ENCODE results near the gene ZBTB42. TPM values are rescaled to one million over a fixed set of nuclear protein-coding genes. Genes with fewer than 3 reads are reported as not detected.

ZBTB42 gene
- total and polyA plus RNA-seq, 2 donors (not counting 1 experiment from before 2014, with no cell fraction given), result 1.6 to 8.3 TPM

DNA sequence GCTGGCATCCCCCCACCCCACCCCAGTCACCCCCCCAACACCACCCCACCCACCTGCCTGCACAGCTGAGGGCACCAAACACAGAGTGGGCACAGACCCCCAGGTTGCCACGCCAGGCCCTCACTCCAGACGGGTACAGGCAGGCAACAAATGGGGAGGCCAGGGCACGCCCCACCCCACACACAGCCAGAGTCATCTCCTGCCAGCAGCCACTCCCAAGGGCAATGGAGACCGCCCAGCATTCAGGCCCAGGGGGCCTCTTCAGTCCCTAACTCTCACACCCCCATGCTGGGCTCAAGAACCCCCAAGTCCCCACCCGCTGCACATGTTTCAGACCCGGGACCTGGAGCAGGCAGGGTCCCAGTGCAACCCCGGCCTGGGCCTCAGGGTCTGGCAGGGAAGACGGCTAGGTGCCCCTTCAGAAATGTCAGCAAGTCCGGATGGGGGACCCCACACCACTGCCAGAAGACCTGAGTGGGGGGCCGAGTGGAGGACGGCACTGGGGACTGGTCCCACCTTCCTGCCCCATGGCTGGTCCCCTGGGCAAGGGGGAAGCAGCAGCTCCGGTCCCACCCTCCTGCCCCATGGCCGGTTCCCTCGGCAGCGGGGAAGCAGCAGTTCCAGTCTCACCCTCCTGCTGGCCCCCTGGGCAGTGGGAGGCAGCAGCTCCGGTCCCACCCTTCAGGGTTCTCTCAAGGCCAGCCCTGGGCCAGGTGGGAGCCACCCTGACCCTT is 17.2 kb upstream of the ZBTB42 start:
- H3K27me3 ChIP-seq (replicated peaks in 1 of 4; ENCODE audit: control extremely low read depth in 1 of 4, control insufficient read depth in 3 of 4, insufficient read depth in 4 of 4, low read length in 3 of 4), result no peaks in the 10 kb centered on the region
- H3K9me3 ChIP-seq (ENCODE audit: control extremely low read depth in 1 of 3, control insufficient read depth in 2 of 3, insufficient read depth in 1 of 3, low read length in 2 of 3), result no peaks in the 10 kb centered on the region
- H2AFZ ChIP-seq (ENCODE audit: insufficient read depth, low read depth, low read length, poor library complexity, severe bottlenecking), result no peak overlapping the region
- TF ChIP-seq EZH2 (IDR thresholded peaks at IDR 0.05; ENCODE audit: borderline replicate concordance, insufficient read depth, low read depth, low read length, poor library complexity, severe bottlenecking), result no peak
- TF ChIP-seq CTCF (IDR thresholded peaks at IDR 0.05), result no peak
- no peak for DNase-seq
- CTCF ChIA-PET, result no interaction called here
- Mint-ChIP-seq H3K4me3 (no peak overlapping the region), H3K9me3 (ENCODE audit: insufficient read depth) (no peaks in the 10 kb centered on the region), H3K27ac (no peak overlapping the region), H3K4me1 (no peaks in the 10 kb centered on the region), H3K27me3 (no peaks in the 10 kb centered on the region)
- intact Hi-C loops (cut with micrococcal nuclease), result no loop called here
- no peak overlapping the region for H3K4me2 ChIP-seq (replicated peaks; ENCODE audit: low read depth, low read length, poor library complexity, severe bottlenecking)
- peaks cover 0 to 16% of the 10 kb centered on the region in 2 donors for H3K4me1 ChIP-seq (ENCODE audit: control insufficient read depth in 2 of 2, insufficient read depth in 2 of 2, low read length in 2 of 2)
- 97% methylated on average over 16 of the region's 16 CpGs for WGBS (ENCODE audit: insufficient coverage)
- ATAC-seq (ENCODE audit: low read depth), result no peak
- peaks cover 42% of the 10 kb centered on the region for H3K79me2 ChIP-seq (ENCODE audit: control insufficient read depth, insufficient read depth, low read length)
- H3K36me3 ChIP-seq (replicated peaks in 1 of 2; ENCODE audit: control extremely low read depth in 1 of 2, control insufficient read depth in 1 of 2, extremely low read depth in 1 of 2, insufficient read depth in 2 of 2, low read length in 1 of 2), result peaks cover 0 to 12% of the 10 kb centered on the region in 2 experiments
- H3K9ac ChIP-seq (ENCODE audit: low read length), result no peak overlapping the region
- H3K4me3 ChIP-seq (ENCODE audit: control extremely low read depth in 1 of 5, extremely low read depth in 1 of 5, insufficient read depth in 1 of 5, low read depth in 2 of 5, low read length in 4 of 5), result no peak overlapping the region
- H3K27ac ChIP-seq (ENCODE audit: low read length in 2 of 2), result no peak overlapping the region
- H4K20me1 ChIP-seq (ENCODE audit: control insufficient read depth, insufficient read depth, low read length, poor library complexity, severe bottlenecking), result peaks cover 91% of the 10 kb centered on the region
- POLR2A ChIA-PET, result no interaction called here

DNA sequence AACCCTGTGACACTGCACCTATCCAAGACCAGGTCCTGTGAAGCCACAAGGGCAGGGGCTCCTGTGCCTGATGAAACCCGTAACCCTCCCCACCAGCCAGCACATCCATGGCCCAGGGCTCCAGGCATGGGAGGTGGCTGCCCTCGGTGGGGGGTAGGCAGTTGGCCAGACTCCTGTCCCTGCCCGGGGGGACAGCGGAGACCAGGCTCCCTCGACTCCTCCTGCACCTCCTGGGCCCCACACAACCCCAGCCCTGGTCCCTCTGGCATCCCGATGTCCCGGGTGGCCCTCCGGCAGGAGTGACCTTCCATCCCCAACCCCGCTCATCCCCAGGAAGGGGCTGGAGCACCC is 16.7 kb upstream of the ZBTB42 start:
- Histone ChIP-seq H3K36me3 (replicated peaks in 1 of 2; ENCODE audit: control extremely low read depth in 1 of 2, control insufficient read depth in 1 of 2, extremely low read depth in 1 of 2, insufficient read depth in 2 of 2, low read length in 1 of 2) (peaks cover 0 to 14% of the 10 kb centered on the region in 2 experiments), H3K4me3 (ENCODE audit: control extremely low read depth in 1 of 5, extremely low read depth in 1 of 5, insufficient read depth in 1 of 5, low read depth in 2 of 5, low read length in 4 of 5) (no peak overlapping the region), H3K4me2 (replicated peaks; ENCODE audit: low read depth, low read length, poor library complexity, severe bottlenecking) (no peak overlapping the region), H3K9ac (ENCODE audit: low read length) (no peak overlapping the region), H3K27me3 (replicated peaks in 1 of 4; ENCODE audit: control extremely low read depth in 1 of 4, control insufficient read depth in 3 of 4, insufficient read depth in 4 of 4, low read length in 3 of 4) (no peaks in the 10 kb centered on the region), H3K79me2 (ENCODE audit: control insufficient read depth, insufficient read depth, low read length) (peaks cover 47% of the 10 kb centered on the region), H4K20me1 (ENCODE audit: control insufficient read depth, insufficient read depth, low read length, poor library complexity, severe bottlenecking) (peaks cover 92% of the 10 kb centered on the region), H3K4me1 (ENCODE audit: control insufficient read depth in 2 of 2, insufficient read depth in 2 of 2, low read length in 2 of 2) (peaks cover 0 to 16% of the 10 kb centered on the region in 2 donors), H3K27ac (ENCODE audit: low read length in 2 of 2) (no peak overlapping the region), H3K9me3 (ENCODE audit: control extremely low read depth in 1 of 3, control insufficient read depth in 2 of 3, insufficient read depth in 1 of 3, low read length in 2 of 3) (no peaks in the 10 kb centered on the region), H2AFZ (ENCODE audit: insufficient read depth, low read depth, low read length, poor library complexity, severe bottlenecking) (no peak overlapping the region)
- intact Hi-C loops (cut with micrococcal nuclease), result no loop called here
- no peak overlapping the region for H3K27ac Mint-ChIP-seq
- no peaks in the 10 kb centered on the region for H3K27me3 Mint-ChIP-seq
- H3K9me3 Mint-ChIP-seq (ENCODE audit: insufficient read depth), result no peaks in the 10 kb centered on the region
- no peak overlapping the region for H3K4me3 Mint-ChIP-seq
- no peak for TF ChIP-seq CTCF (IDR thresholded peaks at IDR 0.05)
- no peak for TF ChIP-seq EZH2 (IDR thresholded peaks at IDR 0.05; ENCODE audit: borderline replicate concordance, insufficient read depth, low read depth, low read length, poor library complexity, severe bottlenecking)
- DNase-seq (no peak), ATAC-seq (ENCODE audit: low read depth) (no peak)
- 99% methylated on average over 9 of the region's 9 CpGs for WGBS (ENCODE audit: insufficient coverage)
- H3K4me1 Mint-ChIP-seq, result no peaks in the 10 kb centered on the region
- ChIA-PET CTCF (no interaction called here), POLR2A (no interaction called here)
